Transverse colon (tissue), 4 donors: ENCODE measurements around the gene ZNF101.

Experiments used
- CTCF ChIP-seq, 5 experiments: fragments of 200-600 bp in 3 of 5; fragments of 450-650 bp in 2 of 5; sonication (generic) in 3 of 5; IDR thresholded peaks; 1 replicate in 2 of 5; 2 replicates in 3 of 5; pipeline ENCODE4 v1.5.1; 2016 to 2017; ENCODE audit warnings: antibody characterized with exemption in 5 of 5, inconsistent platforms in 3 of 5, mild to moderate bottlenecking in 2 of 5, moderate library complexity in 1 of 5
- EP300 ChIP-seq: sonication (generic); formaldehyde crosslinking; IDR thresholded peaks from one replicate; pipeline ENCODE4 v1.6.1; 2017; ENCODE audit warnings: antibody characterized with exemption, low read depth
- POLR2A ChIP-seq: fragments of 450-650 bp; IDR thresholded peaks from one replicate; pipeline ENCODE4 v1.6.1; 2016; ENCODE audit warnings: antibody characterized with exemption, mild to moderate bottlenecking, moderate library complexity
- POLR2AphosphoS5 ChIP-seq, 3 donors: sonication (generic); formaldehyde crosslinking; IDR thresholded peaks; one replicate each; pipeline ENCODE4 v1.6.1; 2016; ENCODE audit warnings: antibody characterized with exemption in 3 of 3

GRCh38 chr19:19627621-19628500, 40.8 kb upstream of the ZNF101 start, which contains the start of gene LPAR2:
- TF ChIP-seq POLR2A (peak; percentile 25), CTCF (IDR thresholded peaks at IDR 0.05) (no peak), POLR2AphosphoS5 (IDR thresholded peaks at IDR 0.05) (peak in 2 of 3 donors; percentile 42 to 44), EP300 (no peak)
